Measurements from ENCODE around the gene SIK3. TPM values are rescaled to one million over a fixed set of nuclear protein-coding genes. Genes with fewer than 3 reads are reported as not detected.

The SIK3 gene
- total and polyA plus RNA-seq, 2 donors (not counting 3 experiments of a cell fraction or from before 2014, with no cell fraction given) = 10.3 to 21.3 TPM

- Histone ChIP-seq H3K36me3 (ENCODE audit: control insufficient read depth in 2 of 2, extremely low read depth in 1 of 2, insufficient read depth in 2 of 2, low read length in 2 of 2) (peaks cover 6 to 10% of the 10 kb centered on the region in 2 experiments), H3K9me1 (replicated peaks; ENCODE audit: control insufficient read depth, extremely low read depth, insufficient read depth, low read length) (no peaks in the 10 kb centered on the region), H3K79me2 (ENCODE audit: control insufficient read depth, insufficient read depth, low read length) (no peaks in the 10 kb centered on the region), H4K20me1 (replicated peaks; ENCODE audit: control insufficient read depth, extremely low read depth, insufficient read depth, low read length) (no peaks in the 10 kb centered on the region), H3K27ac (ENCODE audit: insufficient read depth, low read depth, low read length) (no peak overlapping the region), H2AFZ (ENCODE audit: low read depth, low read length) (no peak overlapping the region), H3K9me3 (replicated peaks; ENCODE audit: control insufficient read depth, insufficient read depth, low read length) (no peaks in the 10 kb centered on the region), H3K4me1 (ENCODE audit: control insufficient read depth, extremely low read depth, insufficient read depth, low read length) (peaks cover 6% of the 10 kb centered on the region), H3K4me2 (ENCODE audit: insufficient read depth, low read length) (no peak overlapping the region), H3K27me3 (ENCODE audit: control insufficient read depth in 2 of 2, insufficient read depth in 2 of 2, low read length in 2 of 2) (no peaks in the 10 kb centered on the region), H3K9ac (replicated peaks; ENCODE audit: extremely low read depth, insufficient read depth, low read length) (no peak overlapping the region), H3K4me3 (replicated peaks in 1 of 3; ENCODE audit: insufficient read depth in 1 of 3, low read depth in 1 of 3, low read length in 3 of 3) (no peak overlapping the region)
- dilution Hi-C loops (cut with MboI; ENCODE audit: extremely low pct_ligation_motif_present, low sequenced_read_pairs) (no loop called here), intact Hi-C loops (cut with micrococcal nuclease) (no loop called here)
- ChIA-PET POLR2A (no interaction called here), CTCF (interaction anchor here (0.6 to 2.1 kb wide), 2 partner anchors 10 to 83 kb away, joined by 3 to 5 read pairs; partner anchors contain the start of gene APOA5)
- DNase-seq (ENCODE audit: low read depth, low spot score) (no peak), FAIRE-seq (no peak)
- BruUV-seq (replicated peaks) = no TSS peak
- TF ChIP-seq CTCF (IDR thresholded peaks at IDR 0.05; ENCODE audit: extremely low read depth in 1 of 2, insufficient read depth in 1 of 2, low read depth in 1 of 2, low read length in 2 of 2) (no peak), POLR2AphosphoS5 (IDR thresholded peaks at IDR 0.05; ENCODE audit: insufficient read depth, low read depth, low read length) (no peak), FOS (IDR thresholded peaks at IDR 0.05; ENCODE audit: borderline replicate concordance, insufficient read depth, low read length) (no peak), JUN (IDR thresholded peaks at IDR 0.05; ENCODE audit: borderline replicate concordance, insufficient read depth, insufficient read length, low read depth) (no peak), GATA2 (IDR thresholded peaks at IDR 0.05; ENCODE audit: insufficient read depth, insufficient read length, low read depth, low read length) (no peak), MAX (IDR thresholded peaks at IDR 0.05; ENCODE audit: insufficient read depth, insufficient read length) (no peak), POLR2A (IDR thresholded peaks at IDR 0.05; ENCODE audit: low read depth, low read length) (no peak), EZH2 (IDR thresholded peaks at IDR 0.05; ENCODE audit: borderline replicate concordance, low read depth, low read length, severe bottlenecking) (no peak), MYC (IDR thresholded peaks at IDR 0.05; ENCODE audit: low read depth, low read length) (no peak)
These were observed 224.0 kb downstream of the SIK3 start for GRCh38 chr11:116874251-116874650.

All from endothelial cell of umbilical vein (primary cell).